ENCODE measurements around the gene TOX3.

- TF ChIP-seq, protein P1, sequence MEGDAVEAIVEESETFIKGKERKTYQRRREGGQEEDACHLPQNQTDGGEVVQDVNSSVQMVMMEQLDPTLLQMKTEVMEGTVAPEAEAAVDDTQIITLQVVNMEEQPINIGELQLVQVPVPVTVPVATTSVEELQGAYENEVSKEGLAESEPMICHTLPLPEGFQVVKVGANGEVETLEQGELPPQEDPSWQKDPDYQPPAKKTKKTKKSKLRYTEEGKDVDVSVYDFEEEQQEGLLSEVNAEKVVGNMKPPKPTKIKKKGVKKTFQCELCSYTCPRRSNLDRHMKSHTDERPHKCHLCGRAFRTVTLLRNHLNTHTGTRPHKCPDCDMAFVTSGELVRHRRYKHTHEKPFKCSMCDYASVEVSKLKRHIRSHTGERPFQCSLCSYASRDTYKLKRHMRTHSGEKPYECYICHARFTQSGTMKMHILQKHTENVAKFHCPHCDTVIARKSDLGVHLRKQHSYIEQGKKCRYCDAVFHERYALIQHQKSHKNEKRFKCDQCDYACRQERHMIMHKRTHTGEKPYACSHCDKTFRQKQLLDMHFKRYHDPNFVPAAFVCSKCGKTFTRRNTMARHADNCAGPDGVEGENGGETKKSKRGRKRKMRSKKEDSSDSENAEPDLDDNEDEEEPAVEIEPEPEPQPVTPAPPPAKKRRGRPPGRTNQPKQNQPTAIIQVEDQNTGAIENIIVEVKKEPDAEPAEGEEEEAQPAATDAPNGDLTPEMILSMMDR (IDR thresholded peaks at IDR 0.05): no peak
- TF ChIP-seq POLR2A (IDR thresholded peaks at IDR 0.05): no peak
- no peak for TF ChIP-seq EP300 (IDR thresholded peaks at IDR 0.05)
Observed at GRCh38 chr16:52467753-52468152, 79.2 kb downstream of the TOX3 start.
